ENCODE measurements around the gene ANO4. TPM values are rescaled to one million over a fixed set of nuclear protein-coding genes. Genes with fewer than 3 reads are reported as not detected.
"Not testable (repeated sequence)": the region's sequence is repeated elsewhere in the genome, so short reads cannot be mapped to it uniquely, and the experiment has no call there.

ANO4 gene
- total RNA-seq, 1 donor from 2014 or later, result 5.7 TPM

GRCh38 chr12:101116911-101117310 lies 322.3 kb downstream of the ANO4 start:
- no peak overlapping the region for H3K27ac Mint-ChIP-seq
- no peak overlapping the region for H3K4me3 Mint-ChIP-seq
- H3K27me3 Mint-ChIP-seq (ENCODE audit: low read depth), result peaks cover 5% of the 10 kb centered on the region
- no peak for TF ChIP-seq CTCF (IDR thresholded peaks at IDR 0.05; ENCODE audit: unreplicated experiment)
- no peak for DNase-seq (ENCODE audit: low spot score in 2 of 2, unreplicated experiment in 2 of 2)
- peaks cover 4% of the 10 kb centered on the region for H3K36me3 Mint-ChIP-seq
- H3K4me1 Mint-ChIP-seq, result no peaks in the 10 kb centered on the region
- H3K9me3 Mint-ChIP-seq, result peaks cover 20% of the 10 kb centered on the region

- Mint-ChIP-seq H3K4me1 (no peaks in the 10 kb centered on the region), H3K4me3 (no peak overlapping the region), H3K36me3 (peaks cover 4% of the 10 kb centered on the region), H3K27me3 (ENCODE audit: low read depth) (peaks cover 5% of the 10 kb centered on the region), H3K27ac (no peak overlapping the region), H3K9me3 (peaks cover 20% of the 10 kb centered on the region)
- no peak for TF ChIP-seq CTCF (IDR thresholded peaks at IDR 0.05; ENCODE audit: unreplicated experiment)
- DNase-seq (ENCODE audit: low spot score in 2 of 2, unreplicated experiment in 2 of 2), result no peak
These were observed 323.3 kb downstream of the ANO4 start for GRCh38 chr12:101117842-101118241.

GRCh38 chr12:101127521-101128219 lies 333.1 kb downstream of the ANO4 start:
- H3K4me1 Mint-ChIP-seq, result no peaks in the 10 kb centered on the region
- no peaks in the 10 kb centered on the region for H3K36me3 Mint-ChIP-seq
- TF ChIP-seq CTCF (IDR thresholded peaks at IDR 0.05; ENCODE audit: unreplicated experiment), result no peak
- H3K27me3 Mint-ChIP-seq (ENCODE audit: low read depth), result no peaks in the 10 kb centered on the region
- DNase-seq (ENCODE audit: low spot score in 2 of 2, unreplicated experiment in 2 of 2), result no peak
- H3K4me3 Mint-ChIP-seq, result no peak overlapping the region
- H3K9me3 Mint-ChIP-seq, result no peaks in the 10 kb centered on the region
- H3K27ac Mint-ChIP-seq, result no peak overlapping the region

- not testable (repeated sequence) for H3K36me3 Mint-ChIP-seq; H3K4me1 Mint-ChIP-seq; H3K27me3 Mint-ChIP-seq (ENCODE audit: low read depth); DNase-seq (ENCODE audit: low spot score in 2 of 2, unreplicated experiment in 2 of 2); H3K9me3 Mint-ChIP-seq
- H3K27ac Mint-ChIP-seq, result peak overlapping the region; percentile 12
- peak overlapping the region; percentile 78 for H3K4me3 Mint-ChIP-seq
These were observed 351.3 kb downstream of the ANO4 start for GRCh38 chr12:101145777-101146431.

- Mint-ChIP-seq H3K4me1 (no peaks in the 10 kb centered on the region), H3K27me3 (ENCODE audit: low read depth) (peaks cover 24% of the 10 kb centered on the region), H3K9me3 (no peaks in the 10 kb centered on the region), H3K4me3 (no peak overlapping the region), H3K27ac (no peak overlapping the region), H3K36me3 (no peaks in the 10 kb centered on the region)
- no peak for TF ChIP-seq CTCF (IDR thresholded peaks at IDR 0.05; ENCODE audit: unreplicated experiment)
- DNase-seq (ENCODE audit: low spot score in 2 of 2, unreplicated experiment in 2 of 2), result no peak
These were observed 370.7 kb downstream of the ANO4 start for GRCh38 chr12:101165319-101165718.

GRCh38 chr12:101166866-101167265 lies 372.3 kb downstream of the ANO4 start:
- no peak overlapping the region for H3K4me3 Mint-ChIP-seq
- TF ChIP-seq CTCF (IDR thresholded peaks at IDR 0.05; ENCODE audit: unreplicated experiment), result no peak
- no peaks in the 10 kb centered on the region for H3K36me3 Mint-ChIP-seq
- no peaks in the 10 kb centered on the region for H3K4me1 Mint-ChIP-seq
- no peak for DNase-seq (ENCODE audit: low spot score in 2 of 2, unreplicated experiment in 2 of 2)
- no peak overlapping the region for H3K27ac Mint-ChIP-seq
- H3K9me3 Mint-ChIP-seq, result no peaks in the 10 kb centered on the region
- peaks cover 24% of the 10 kb centered on the region for H3K27me3 Mint-ChIP-seq (ENCODE audit: low read depth)

Data from mesothelial cell of epicardium (in vitro differentiated cells).